ENCODE data around the gene MUC22.
"Not testable (repeated sequence)": the region's sequence is repeated elsewhere in the genome, so short reads cannot be mapped to it uniquely, and the experiment has no call there.

Gene MUC22

GRCh38 chr6:31038559-31038958, 28.3 kb downstream of the MUC22 start:
- DNase-seq (ENCODE audit: low spot score), result no peak

DNA sequence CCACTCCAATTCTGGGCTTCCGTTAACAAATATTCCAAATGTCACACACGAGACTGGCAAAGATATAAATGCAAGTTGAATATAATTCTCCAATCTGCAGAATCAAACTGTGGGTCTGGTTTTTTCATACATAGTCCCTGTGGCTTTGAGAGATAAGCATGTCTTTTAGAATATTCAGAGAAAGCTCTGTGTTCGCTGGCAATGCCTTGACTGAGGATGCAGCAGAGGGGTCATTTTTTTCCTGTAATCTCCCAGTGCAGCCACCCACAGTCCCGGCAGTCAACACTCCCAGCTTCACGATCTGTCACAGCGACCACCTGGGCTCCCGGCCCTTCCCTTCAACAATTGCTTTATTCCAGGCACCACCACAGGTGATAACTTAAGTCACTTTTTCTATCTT, 30.5 kb downstream of the MUC22 start:
- DNase-seq (ENCODE audit: low spot score), result no peak

DNA sequence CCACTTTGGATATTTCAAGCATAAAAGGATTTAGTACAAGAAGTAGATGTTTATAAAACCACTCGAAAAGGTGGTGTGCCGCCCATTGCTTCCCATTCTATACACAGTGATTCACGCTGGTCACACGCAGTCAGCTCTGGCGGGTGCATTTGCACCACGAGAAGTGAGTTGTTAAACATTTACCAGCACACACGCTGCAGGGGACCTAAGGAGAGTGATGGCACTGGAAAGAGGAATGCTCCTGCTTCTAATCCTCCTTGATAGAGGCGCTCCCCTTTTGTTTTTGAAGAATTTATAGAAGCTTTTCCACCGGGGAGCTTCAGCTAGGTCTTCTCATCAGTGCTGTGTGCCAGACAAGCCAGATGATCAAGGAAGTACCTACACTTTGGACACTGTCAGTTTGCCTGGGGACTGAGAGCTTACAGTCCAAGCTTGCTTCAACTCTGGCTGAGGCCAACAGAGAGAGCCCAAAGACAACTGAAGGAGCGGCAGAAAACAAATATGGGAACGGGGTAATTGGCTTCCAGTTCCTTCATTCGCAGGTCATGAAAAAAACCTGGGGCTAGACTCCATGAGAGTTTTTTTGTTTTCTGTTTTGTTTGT, 31.2 kb downstream of the MUC22 start:
- DNase-seq (ENCODE audit: low spot score), result no peak

- DNase-seq (ENCODE audit: low spot score), result peak; percentile 28
Measured at GRCh38 chr6:31042806-31043205, 32.5 kb downstream of the MUC22 start.

- DNase-seq (ENCODE audit: low spot score), result no peak
Measured at GRCh38 chr6:31048099-31048498, 37.8 kb downstream of the MUC22 start.

DNA sequence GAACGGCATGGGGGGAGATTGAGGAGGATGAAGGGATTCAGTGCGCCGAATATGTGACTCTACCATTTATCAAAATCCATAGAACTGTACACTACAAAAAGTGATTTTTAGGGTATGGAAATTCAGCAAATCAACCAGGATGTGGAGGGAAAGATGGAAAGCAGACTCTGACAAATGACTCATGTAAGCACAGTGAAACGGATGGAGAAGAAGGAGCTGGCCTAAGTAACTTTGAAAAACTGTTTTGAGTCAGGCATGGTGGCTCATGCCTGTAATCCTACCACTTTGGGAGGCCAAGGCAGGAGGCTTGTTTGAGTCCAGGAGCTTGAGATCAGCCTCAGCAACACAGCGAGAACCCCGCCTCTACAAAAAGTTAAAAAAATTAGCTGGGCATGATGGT, 39.2 kb downstream of the MUC22 start:
- DNase-seq (ENCODE audit: low spot score), result no peak

DNA sequence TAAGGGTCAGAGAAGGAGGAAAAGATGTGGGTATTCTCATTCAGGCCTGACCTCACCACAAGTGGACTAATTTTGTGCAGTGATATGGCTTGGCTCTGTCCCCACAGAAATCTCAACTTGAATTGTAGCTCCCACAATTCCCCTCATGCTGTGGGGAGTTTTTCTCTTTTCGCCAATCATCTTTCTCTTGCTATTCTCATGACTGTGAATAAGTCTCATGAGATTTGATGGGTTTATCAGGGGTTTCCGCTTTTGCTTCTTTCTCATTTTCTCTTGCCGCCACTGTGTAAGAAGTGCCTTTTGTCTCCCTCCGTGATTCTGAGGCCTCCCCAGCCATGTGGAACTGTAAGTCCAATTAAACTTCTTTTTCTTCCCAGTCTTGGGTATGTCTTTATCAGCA, 42.9 kb downstream of the MUC22 start:
- DNase-seq (ENCODE audit: low spot score), result not testable (repeated sequence)

GRCh38 chr6:31053873-31054272, 43.6 kb downstream of the MUC22 start:
- DNase-seq (ENCODE audit: low spot score), result no peak

DNA sequence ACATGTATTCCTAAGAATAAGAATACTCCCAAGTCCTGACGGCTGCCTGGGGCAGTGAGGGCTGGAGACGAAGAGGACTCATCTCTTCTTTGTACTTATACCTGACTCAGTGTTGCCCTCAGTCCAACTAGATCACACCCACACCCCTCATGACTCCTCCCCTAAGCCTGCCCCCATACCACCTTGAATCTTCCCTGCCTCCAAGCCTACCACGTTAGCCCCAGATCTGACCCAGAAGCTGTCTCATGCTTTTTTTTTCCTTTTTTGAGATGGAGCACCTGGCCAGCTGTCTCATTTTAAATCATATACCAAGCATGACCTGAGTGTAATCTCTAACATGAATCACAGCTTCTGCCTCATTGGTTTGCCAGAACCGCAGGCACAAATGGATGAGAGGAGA, 45.2 kb downstream of the MUC22 start:
- DNase-seq (ENCODE audit: low spot score), result no peak

- DNase-seq (ENCODE audit: low spot score), result no peak
Measured at GRCh38 chr6:31057426-31058003, 47.2 kb downstream of the MUC22 start.

- DNase-seq (ENCODE audit: low spot score), result peak; percentile 28
Measured at GRCh38 chr6:31058128-31058894, 48.0 kb downstream of the MUC22 start.

DNA sequence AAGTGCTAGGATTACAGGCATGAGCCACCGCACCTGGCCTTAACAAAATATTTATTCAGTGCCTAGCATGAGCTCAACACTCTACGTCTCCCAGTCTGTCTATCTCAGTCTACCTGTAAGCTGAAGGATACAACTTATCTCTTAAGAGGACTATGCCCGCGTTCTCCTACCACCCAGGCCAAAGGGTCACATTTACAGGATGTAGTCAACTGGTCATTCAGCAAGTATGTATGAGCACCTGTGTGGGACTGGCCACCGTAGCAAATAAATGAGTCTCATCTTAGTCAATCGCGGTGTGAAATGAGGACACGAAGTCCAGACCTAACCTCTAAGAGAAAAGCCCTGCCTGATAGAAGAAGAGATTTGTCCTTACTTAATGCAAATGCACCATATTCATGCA, 49.9 kb downstream of the MUC22 start:
- DNase-seq (ENCODE audit: low spot score), result no peak

- no peak for DNase-seq (ENCODE audit: low spot score)
Measured at GRCh38 chr6:31063906-31064435, 53.7 kb downstream of the MUC22 start.

DNA sequence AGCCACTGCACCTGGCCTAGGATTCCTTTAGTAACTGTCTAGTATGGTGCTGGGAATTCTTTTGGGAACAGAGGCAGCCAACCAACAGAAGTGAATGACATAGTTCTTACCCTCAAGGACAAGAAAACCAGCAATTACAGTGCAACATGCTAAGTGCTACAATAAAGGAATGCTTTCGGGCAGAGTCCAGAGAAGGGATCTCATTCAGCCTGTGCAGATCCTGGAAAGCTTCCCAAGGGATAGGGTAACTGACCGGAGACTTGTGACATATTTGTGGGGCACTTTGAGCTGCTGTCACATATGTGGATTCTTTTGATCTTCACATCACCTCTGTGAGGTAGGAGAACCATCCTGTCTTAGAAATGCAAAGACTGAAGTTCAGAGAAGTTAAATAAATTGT, 55.3 kb downstream of the MUC22 start:
- no peak for DNase-seq (ENCODE audit: low spot score)

DNA sequence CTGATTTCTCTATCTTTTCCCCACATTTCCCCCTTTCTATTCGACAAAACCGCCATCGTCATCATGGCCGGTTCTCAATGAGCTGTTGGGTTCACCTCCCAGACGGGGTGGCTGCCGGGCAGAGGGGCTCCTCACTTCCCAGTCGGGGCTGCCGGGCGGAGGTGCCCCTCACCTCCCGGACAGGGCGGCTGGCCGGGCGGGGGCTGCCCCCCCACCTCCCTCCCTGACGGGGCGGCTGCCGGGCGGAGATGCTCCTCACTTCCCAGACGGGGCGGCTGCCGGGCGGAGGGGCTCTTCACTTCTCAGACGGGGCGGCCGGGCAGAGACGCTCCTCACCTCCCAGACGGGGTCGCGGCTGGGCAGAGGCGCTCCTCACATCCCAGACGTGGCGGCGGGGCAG, 56.8 kb downstream of the MUC22 start:
- DNase-seq (ENCODE audit: low spot score), result not testable (repeated sequence)

DNA sequence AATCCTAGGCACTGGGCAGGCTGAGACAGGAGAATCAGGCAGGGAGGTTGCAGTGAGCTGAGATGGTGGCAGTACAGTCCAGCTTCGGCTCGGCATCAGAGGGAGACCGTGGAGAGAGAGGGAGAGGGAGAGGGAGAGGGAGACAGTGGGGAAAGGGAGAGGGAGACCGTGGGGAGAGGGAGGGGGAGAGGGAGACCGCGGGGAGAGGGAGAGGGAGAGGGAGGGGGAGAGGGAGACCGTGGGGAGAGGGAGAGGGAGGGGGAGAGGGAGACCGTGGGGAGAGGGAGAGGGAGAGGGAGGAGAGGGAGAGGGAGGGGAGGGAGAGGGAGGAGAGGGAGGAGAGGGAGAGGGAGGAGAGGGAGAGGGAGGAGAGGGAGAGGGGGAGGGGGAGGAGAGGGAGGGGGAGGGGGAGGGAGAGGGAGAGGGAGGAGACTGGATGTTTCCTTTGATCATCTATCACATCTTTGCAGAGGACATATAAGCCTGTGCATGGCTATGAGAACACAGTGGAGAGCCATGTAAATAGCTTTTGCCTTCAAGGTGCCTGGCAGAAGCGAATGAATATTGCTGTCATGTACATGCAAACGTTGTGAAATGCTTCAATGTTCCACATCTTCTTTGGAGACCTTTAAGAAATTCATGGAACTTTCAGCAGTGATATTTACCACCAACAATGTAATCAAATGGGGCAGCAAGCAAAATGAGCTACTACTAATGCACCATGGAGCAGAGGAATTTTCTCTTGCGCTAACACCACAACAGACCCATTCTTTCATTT, 57.8 kb downstream of the MUC22 start:
- not testable (repeated sequence) for DNase-seq (ENCODE audit: low spot score)

DNA sequence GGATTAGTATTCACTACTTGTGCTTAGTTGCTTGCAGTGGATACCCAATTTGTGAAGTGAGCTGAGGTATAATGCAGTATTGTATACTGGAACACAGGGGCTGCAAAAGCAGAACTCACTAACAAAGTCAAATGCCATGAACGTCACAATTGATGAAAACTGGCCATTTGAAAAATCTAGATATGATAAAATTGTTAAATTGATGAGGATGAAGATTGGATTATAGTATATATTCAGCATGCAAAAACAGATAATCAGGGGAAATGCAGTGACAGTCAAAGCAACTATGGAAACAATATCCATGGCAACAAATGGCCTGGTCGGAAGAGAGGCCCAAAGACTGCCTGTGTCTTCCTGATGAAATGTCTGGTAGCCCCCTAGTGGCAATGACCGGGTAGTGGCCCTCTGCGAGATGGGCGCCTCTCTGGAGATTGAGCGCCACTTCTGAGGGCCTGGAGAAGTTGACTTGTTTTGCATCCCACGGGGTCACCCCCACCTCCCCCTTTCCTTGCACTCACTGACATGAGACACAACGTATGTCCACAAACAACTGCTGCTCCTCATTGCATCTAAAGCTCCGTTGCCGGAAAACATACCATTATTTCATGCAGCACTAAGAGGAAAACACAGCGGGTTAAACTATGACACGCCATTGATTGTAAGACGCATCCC, 58.5 kb downstream of the MUC22 start:
- DNase-seq (ENCODE audit: low spot score), result peak; percentile 62

GRCh38 chr6:31070711-31071197, 60.5 kb downstream of the MUC22 start:
- DNase-seq (ENCODE audit: low spot score), result peak; percentile 48

DNA sequence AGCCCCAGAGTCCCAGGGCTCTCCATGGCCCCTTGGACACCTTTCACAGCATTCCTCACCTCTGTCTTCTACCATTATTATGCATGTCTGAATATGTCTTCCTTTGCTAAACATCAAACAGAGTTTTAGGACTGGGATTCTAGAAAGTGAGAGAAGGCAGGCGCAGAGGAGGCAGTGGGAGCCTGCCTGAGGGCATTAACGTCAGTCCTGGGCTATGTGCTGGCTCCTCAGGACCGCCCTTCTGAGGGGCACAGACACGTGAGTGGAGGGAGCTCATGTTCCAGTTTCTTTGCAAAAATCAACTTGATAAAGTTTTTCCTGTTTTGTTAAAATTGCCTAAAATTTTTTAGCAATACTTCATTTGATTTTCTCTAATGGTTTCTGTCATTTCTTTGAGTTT, 64.1 kb downstream of the MUC22 start:
- DNase-seq (ENCODE audit: low spot score), result no peak

- DNase-seq (ENCODE audit: low spot score), result no peak
Measured at GRCh38 chr6:31075528-31075927, 65.3 kb downstream of the MUC22 start.

DNA sequence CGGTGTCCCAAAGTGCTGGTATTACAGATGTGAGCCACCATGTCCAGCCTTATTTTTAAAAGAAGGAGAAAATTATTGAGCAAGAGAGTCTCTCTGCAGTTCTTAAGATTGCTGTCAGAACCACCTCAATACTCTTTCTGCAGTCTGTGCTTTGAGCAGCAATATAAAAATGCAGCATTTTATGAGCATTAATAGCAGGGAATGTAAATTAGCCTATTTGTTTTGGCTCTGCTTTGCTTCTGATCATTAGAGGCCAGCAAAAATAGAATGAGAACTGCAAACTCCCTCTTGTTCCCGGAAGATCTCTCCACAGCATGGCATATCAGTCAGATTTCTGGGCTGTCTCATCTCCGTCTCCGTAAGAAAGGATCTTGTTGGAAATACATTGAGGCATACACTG, 66.3 kb downstream of the MUC22 start:
- no peak for DNase-seq (ENCODE audit: low spot score)

Measured in HuH-7.5 (cell line).